Endothelial cell (in vitro differentiated cells): ENCODE measurements around the gene FAF2. TPM values are rescaled to one million over a fixed set of nuclear protein-coding genes. Genes with fewer than 3 reads are reported as not detected.

Experiments
- DNase-seq: peaks from one replicate; pipeline ENCODE4 v3.0.0; 2021; ENCODE audit warnings: low spot score
- H3K27ac Mint-ChIP-seq: one replicate; pipeline ENCODE4 v1.8.0; 2021; ENCODE audit warnings: mixed read lengths, inconsistent platforms; ENCODE audit not compliant: unreplicated experiment
- H3K27me3 Mint-ChIP-seq: one replicate; pipeline ENCODE4 v1.8.0; 2021; ENCODE audit warnings: mild to moderate bottlenecking, moderate library complexity, mixed read lengths, inconsistent platforms; ENCODE audit not compliant: unreplicated experiment
- H3K36me3 Mint-ChIP-seq: one replicate; pipeline ENCODE4 v1.8.0; 2021; ENCODE audit warnings: mild to moderate bottlenecking, low read depth, mixed read lengths, inconsistent platforms; ENCODE audit not compliant: unreplicated experiment
- H3K4me1 Mint-ChIP-seq: one replicate; pipeline ENCODE4 v1.8.0; 2021; ENCODE audit warnings: mild to moderate bottlenecking, mixed read lengths, inconsistent platforms; ENCODE audit not compliant: unreplicated experiment
- H3K4me3 Mint-ChIP-seq: one replicate; pipeline ENCODE4 v1.8.0; 2021; ENCODE audit warnings: mild to moderate bottlenecking, mixed read lengths, inconsistent platforms; ENCODE audit not compliant: unreplicated experiment
- H3K9me3 Mint-ChIP-seq: one replicate; pipeline ENCODE4 v1.8.0; 2021; ENCODE audit warnings: mixed read lengths, inconsistent platforms; ENCODE audit not compliant: unreplicated experiment
- total RNA-seq: library from RNA; stranded (reverse); fragmentation: NEBNext Ultra II Directional; extraction: Animal tissue kit (Norgen Biotek cat#: 25700); gene quantifications from one replicate; pipeline ENCODE4 v1.2.1, GENCODE V29; 2021; ENCODE audit not compliant: unreplicated experiment
- TF ChIP-seq, protein P1 (sequence below): fragments of 200-600 bp; sonication (generic); IDR thresholded peaks from one replicate; pipeline ENCODE4 v1.5.0; 2021; ENCODE audit warnings: antibody characterized with exemption; ENCODE audit not compliant: unreplicated experiment

The FAF2 gene
- total RNA-seq, 1 donor from 2014 or later = 40.6 TPM

DNA sequence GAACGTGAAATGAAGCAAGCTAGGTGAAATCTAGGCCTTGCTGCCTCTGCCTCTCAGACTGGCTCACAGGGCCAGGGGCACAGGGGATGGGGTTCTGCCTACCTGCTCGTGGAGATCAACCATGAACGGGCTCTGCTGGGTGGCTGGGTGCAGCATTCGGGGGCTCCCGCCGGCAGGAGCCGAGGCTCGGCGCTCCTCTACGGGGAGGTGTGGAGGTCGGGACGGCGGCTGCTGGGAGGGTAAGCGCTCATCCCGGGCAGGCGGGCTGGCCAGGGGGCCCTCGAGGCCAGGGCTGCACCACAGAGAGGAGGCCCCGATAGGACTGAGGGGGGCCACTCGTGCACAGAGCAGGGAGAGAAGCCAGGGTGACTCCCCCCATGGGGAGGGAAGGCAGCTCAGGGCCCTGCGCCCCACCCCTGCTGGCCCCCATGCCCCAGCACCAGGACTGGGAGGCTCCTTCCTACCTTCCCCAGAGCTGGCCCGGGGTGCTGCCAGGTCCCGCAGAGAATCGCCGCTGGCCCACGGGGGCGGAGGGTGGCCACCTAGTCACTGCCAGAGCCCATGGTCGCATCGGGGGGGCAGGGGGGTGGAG, 83.8 kb downstream of the FAF2 start:
- Mint-ChIP-seq H3K9me3 (no peaks in the 10 kb centered on the region), H3K36me3 (peaks cover 7% of the 10 kb centered on the region), H3K4me3 (no peak overlapping the region), H3K27me3 (peaks cover 10% of the 10 kb centered on the region), H3K4me1 (peaks cover 39% of the 10 kb centered on the region), H3K27ac (no peak overlapping the region)
- TF ChIP-seq, protein P1, sequence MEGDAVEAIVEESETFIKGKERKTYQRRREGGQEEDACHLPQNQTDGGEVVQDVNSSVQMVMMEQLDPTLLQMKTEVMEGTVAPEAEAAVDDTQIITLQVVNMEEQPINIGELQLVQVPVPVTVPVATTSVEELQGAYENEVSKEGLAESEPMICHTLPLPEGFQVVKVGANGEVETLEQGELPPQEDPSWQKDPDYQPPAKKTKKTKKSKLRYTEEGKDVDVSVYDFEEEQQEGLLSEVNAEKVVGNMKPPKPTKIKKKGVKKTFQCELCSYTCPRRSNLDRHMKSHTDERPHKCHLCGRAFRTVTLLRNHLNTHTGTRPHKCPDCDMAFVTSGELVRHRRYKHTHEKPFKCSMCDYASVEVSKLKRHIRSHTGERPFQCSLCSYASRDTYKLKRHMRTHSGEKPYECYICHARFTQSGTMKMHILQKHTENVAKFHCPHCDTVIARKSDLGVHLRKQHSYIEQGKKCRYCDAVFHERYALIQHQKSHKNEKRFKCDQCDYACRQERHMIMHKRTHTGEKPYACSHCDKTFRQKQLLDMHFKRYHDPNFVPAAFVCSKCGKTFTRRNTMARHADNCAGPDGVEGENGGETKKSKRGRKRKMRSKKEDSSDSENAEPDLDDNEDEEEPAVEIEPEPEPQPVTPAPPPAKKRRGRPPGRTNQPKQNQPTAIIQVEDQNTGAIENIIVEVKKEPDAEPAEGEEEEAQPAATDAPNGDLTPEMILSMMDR = no peak
- DNase-seq = no peak

DNA sequence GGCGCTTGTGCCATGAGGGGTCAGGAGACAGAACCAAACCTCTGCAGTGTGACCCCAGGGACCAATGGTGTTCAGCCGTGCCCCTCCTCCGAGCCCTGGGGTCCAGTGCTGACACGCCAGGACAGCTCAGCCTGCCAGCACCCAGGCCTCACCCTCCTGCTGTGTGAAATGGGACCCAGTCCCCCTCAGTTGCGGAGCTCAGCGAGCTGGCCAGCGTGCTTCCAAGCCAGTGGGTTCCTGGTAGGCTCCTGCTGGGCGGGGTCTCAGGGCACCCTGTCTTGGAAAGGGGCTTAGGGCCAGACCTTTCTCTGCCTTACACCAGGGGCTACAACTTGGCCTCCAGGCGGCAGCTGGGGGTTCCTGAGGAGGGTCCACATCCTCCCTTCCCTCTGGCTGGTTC, 84.6 kb downstream of the FAF2 start:
- Mint-ChIP-seq H3K36me3 (peaks cover 7% of the 10 kb centered on the region), H3K27ac (no peak overlapping the region), H3K4me3 (no peak overlapping the region), H3K4me1 (peaks cover 43% of the 10 kb centered on the region), H3K27me3 (peaks cover 15% of the 10 kb centered on the region), H3K9me3 (no peaks in the 10 kb centered on the region)
- DNase-seq = no peak
- TF ChIP-seq, protein P1 = no peak

DNA sequence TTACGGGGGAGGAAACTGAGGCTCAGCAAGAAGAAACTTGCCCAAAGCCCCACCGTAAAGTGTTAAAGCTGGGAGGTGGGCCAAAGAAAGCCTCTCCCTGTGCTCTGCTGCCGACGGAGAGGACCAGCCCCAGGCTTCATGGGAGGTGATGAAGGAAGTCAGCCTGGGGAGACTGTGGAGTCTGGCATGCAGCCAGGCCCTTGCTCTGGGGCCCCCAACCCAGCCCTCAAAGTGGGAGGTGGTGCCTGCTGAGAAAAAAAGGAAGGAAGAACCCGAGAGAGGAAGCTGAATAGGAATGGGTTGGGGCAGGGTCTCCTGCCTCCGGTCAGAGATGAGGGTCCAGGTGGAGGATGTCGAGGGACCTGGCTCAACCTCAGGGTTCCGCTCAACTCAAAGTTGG, 85.2 kb downstream of the FAF2 start:
- no peaks in the 10 kb centered on the region for H3K9me3 Mint-ChIP-seq
- H3K27me3 Mint-ChIP-seq = peaks cover 16% of the 10 kb centered on the region
- H3K4me3 Mint-ChIP-seq = peak overlapping the region; percentile 70
- peaks cover 7% of the 10 kb centered on the region for H3K36me3 Mint-ChIP-seq
- H3K27ac Mint-ChIP-seq = peak overlapping the region; percentile 83
- no peak for DNase-seq
- H3K4me1 Mint-ChIP-seq = peaks cover 49% of the 10 kb centered on the region
- TF ChIP-seq, protein P1 = no peak

DNA sequence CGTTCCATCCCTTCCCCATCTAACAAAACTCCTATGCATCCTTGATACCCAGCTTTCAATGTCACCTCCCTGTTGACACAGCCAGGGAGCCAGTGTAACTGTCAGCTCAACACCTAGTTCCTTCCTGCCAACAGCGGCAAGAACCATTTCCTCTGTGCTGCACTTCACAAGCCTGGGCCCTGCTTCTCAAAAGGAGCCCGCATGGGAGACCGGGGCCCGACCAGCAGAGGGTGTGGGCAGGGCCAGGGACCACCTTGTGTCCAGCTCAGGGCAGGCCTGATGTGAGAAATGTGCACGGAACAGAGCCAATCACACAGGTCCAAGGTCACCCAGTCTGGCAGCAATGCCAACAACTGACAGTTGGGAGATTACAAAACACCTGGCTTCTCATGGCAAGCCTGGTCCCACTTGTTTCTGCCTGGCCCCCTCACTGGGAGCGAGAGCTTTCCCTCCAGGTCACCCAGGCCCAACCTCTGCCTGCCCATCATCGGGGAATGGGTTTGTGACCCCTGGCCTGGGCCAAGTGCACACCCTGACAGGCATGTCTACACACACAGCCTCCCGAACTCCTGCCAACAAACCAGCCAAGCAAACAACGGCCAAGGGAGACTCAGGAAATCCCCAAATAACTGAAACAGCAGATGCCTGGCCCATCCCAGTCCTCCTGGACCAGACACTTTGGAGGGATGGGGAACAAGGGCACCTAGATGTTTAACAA, 85.9 kb downstream of the FAF2 start:
- DNase-seq = no peak
- Mint-ChIP-seq H3K9me3 (no peaks in the 10 kb centered on the region), H3K4me1 (peaks cover 51% of the 10 kb centered on the region), H3K4me3 (peak overlapping the region; percentile 70), H3K27me3 (peaks cover 14% of the 10 kb centered on the region), H3K36me3 (peaks cover 7% of the 10 kb centered on the region), H3K27ac (peak overlapping the region; percentile 83)
- TF ChIP-seq, protein P1 = no peak

DNA sequence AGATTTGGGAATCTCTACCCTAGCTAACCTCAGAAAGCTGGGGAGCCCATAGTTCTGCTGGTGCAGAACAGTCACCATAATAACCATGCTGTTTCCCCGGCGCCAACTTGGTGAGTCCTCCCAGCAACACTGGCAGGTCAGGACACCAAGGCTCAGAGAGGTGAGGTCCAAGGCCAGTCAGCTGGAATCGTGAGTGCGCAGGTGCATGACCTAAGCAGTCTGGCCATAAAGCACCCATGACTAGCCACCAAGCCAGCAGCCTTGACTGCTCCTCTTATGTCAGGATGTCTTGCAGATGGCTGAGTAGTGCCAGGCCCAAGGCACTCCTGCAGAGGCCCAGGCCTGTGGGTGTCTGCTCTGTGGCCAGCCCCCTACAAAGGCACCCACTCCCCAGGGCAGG, 86.5 kb downstream of the FAF2 start:
- Mint-ChIP-seq H3K27ac (peak overlapping the region; percentile 83), H3K27me3 (peaks cover 14% of the 10 kb centered on the region), H3K4me3 (peak overlapping the region; percentile 70), H3K9me3 (no peaks in the 10 kb centered on the region), H3K4me1 (peaks cover 49% of the 10 kb centered on the region), H3K36me3 (peaks cover 8% of the 10 kb centered on the region)
- no peak for DNase-seq
- TF ChIP-seq, protein P1 = no peak
